Measurements from ENCODE around the gene TSPAN3.

Gene TSPAN3

DNA sequence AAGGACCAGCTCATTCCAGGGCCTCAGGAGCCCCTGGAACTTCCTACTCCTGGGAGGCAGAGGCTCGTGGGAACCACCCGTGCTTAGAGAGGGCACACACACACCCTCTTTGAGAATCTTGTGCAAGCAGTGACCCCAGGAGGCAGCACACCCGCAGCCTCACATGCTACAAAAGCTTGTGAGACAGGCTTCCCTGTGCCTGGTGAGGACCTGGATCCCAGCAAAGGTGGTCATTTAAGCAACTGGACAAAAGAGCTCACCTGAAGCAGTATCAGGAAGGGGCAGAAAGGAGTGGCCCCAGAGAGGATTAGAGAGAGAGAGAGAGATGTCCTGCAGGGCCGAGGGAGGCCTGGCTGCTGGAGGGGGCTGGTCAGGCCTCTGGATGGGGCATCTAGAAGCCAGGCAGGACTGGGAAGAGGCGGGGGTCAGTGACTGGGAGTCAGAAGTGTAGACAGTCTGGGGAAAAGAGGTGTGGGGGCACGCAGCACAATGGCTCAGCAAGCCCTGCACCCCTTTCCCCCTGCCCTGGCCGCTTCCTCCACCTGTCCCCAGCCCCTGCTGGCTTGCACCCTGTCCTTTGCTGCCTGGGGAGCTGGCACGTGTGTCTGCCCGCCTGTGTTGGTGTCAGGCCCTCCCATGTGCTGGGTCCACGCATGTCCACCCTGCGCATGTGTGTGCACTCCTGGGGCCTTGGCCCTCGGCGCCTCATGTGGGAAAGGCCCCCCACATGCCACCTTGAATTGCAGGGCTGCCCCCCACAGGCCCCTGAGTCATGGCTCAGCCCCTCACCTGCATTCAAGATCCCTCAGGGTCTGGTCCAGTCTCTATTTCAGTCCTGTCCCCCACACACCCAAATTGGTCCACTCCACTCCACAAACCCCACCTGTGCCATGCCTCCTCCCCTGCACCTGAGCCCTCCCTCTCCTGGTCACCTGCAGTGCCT lies 36.9 kb downstream of the TSPAN3 start:
- DNase-seq (peak; percentile 3), ATAC-seq (no peak)

- ATAC-seq, result no peak
- no peak for DNase-seq
Measured at GRCh38 chr15:77033417-77033728, 37.5 kb downstream of the TSPAN3 start.

- no peak for ATAC-seq
- peak; percentile 3 for DNase-seq
Measured at GRCh38 chr15:77032647-77033416, 38.1 kb downstream of the TSPAN3 start.

- ATAC-seq, result no peak
- peak; percentile 2 for DNase-seq
Measured at GRCh38 chr15:77032052-77032646, 38.8 kb downstream of the TSPAN3 start.

DNA sequence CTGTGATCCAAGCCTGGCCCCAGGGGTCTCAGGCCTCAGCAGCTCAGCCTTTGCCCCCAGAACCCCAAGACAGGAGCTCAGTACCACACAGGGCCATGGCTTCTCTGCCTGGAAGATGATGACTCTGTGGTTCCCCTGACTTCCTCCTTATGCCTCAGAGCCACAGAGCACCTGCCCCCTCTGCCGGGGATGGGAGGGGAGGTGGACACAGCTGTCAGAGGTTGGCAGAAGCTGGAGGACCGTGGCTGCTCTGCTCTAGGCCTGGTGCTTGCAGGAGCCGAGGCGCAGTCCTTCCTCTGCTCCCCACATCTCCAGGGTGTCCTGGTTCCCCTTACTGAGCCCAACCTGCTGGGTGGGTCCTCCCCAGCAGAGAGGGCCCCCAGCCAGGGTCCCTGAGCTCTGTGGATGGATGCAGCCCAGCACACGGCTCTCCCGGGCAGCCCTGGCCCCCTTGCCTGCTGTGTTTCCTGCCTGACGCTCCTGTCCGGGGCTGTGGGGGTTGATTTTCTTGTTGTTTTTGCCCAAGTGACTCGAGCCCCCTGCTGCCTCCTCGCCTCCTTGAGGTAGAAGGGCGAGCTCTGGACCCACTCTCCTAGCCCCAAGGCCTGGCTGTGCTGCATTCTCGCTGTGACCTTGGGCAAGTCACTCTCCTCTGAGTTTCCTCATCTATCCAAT lies 39.4 kb downstream of the TSPAN3 start:
- ATAC-seq (peak; percentile 39), DNase-seq (peak; percentile 41)

DNA sequence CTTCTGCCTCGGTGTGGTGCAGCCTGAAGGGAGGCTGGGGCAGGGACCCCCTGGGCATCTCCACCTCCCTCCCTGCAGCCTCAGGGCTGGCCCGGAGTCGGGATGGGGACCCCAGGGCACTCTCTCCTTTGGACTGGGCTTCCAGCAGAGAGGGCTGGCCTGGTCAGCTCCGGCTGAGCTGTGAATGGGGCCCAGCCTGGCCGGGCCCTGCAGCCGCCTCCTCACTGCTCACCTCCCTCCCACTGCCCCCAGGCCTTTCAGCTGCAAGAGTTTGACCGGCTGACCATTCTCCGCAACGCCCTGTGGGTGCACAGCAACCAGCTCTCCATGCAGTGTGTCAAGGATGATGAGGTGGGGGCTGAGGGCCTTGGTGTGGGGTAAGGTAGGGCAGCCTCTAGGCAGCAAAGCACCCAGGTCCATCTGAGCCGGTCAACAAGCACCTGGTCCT lies 40.0 kb downstream of the TSPAN3 start:
- ATAC-seq, result no peak

DNA sequence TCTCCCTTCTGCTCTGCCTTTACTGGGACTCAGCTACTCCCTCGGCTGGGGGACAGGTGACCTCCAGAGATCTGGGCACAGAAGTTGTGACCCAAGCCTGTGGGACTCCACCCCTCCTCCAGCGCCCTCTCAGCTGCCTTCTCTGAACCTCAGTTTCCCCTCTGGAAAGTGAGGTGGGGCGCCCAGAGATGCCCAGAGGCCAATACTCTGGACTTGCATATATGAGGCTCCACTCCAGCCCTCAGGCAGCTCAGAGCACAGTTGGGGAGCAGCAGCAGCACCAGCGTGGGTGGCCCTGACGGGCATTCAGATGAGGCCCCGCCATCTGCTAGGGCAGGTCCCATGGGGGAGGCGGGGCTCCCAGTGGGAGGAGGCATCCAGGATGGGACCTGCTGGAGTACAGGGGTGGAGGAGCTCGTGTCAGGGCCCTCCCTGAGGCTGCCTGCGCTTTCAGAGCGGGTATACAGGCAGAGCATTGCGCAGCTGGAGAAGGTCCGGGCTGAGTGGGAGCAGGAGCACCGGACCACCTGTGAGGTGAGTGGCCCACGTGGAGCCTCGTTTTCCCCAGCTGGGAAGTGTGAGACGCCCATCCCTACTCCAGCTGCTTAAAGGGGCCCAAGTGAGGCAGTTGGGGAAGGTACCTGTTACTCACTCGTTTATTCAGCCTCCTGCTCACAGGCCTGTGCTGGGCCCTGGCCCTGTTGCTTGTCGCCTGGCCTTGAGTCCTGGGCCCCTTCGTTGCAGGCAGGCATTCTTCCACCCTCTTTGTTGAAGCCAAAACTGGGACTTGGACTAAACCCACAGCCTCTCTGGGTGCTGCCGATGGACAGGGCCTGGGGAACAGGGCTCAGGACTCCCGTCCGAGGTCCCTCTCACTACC lies 40.6 kb downstream of the TSPAN3 start:
- no peak for ATAC-seq
- DNase-seq, result peak; percentile 10

More for the DNA sequence above, 40.0 kb downstream of the TSPAN3 start:
- peak; percentile 1 for DNase-seq

DNA sequence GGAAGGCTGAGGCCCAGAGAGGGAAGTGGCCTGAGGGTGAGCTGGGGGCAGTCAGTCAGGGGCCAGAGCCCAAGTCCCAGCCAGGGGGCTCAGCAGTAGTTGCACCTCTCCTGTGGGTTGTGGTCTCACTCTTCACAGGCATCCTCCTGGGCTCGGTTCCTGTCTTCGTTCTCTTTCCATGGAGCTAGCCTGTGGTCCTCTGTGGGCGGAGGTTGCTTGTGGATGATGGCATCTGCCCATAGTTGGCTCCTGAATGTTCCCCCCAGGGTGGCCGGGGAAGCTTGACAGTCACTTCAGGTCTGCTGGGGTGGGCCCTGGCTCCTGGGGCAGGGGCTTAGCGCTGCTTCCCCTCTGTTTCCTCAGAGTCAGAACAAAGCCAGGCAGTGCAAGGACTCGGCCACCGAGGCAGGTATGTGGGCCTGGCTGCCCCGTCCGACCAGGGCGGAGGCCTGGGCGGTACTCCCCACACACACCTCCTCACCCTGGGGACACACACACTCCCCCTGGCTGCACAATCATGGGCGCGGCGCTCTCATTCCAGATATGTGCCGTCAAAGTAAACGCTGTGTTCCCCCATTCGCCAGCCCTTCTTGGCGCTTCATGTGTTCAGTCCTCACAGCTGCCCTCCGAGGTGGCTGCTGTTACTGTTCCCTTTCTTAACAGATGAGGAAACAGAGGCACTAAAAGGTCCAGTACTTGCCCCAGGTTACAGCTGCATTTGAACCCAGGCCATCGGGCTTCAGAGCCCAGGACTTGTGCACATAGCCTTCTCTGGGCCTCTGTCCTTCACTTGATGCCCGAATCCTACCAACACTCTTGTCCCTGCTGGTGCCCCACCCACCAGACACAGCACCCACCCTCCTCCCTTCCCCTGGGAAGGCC lies 41.5 kb downstream of the TSPAN3 start:
- no peak for ATAC-seq
- DNase-seq, result peak; percentile 4

GRCh38 chr15:77028451-77029165 lies 42.3 kb downstream of the TSPAN3 start:
- DNase-seq, result no peak
- no peak for ATAC-seq

- ATAC-seq, result no peak
- DNase-seq, result peak; percentile 2
Measured at GRCh38 chr15:77027697-77028450, 43.0 kb downstream of the TSPAN3 start.

DNA sequence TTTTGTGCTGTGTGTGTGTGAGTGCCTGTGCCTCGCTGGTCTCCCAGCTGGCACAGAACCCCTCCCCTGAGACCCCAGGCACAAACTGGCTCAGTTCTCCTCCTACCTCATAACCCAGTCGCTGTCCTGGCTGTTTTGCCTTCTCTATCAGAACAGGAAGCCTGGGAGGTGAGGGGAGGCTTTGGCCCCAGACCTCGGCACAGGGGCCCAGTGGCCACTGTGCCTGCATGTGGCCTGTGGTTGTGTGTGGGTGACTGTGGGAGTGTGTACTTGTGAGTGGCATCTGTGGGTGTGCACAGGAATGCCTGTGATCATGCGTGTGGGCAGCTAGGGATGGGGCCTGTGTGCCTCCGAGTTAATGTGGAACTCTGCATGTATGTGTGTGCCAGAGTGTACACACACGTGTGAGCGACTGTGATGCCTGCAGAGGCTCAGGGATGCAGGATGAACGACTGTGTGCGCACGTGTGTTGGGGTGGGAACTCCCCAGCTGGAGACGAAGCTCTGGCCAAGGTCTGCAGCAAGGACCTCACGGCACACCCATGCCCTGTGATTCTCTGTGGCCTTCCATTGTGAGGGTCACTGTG lies 43.7 kb downstream of the TSPAN3 start:
- DNase-seq (peak; percentile 2), ATAC-seq (no peak)

- DNase-seq (peak; percentile 1), ATAC-seq (no peak)
Measured at GRCh38 chr15:77026501-77027110, 44.3 kb downstream of the TSPAN3 start.

GRCh38 chr15:77025941-77026411 lies 44.9 kb downstream of the TSPAN3 start:
- no peak for ATAC-seq
- peak; percentile 1 for DNase-seq

GRCh38 chr15:77025083-77025901 lies 45.6 kb downstream of the TSPAN3 start:
- DNase-seq (peak; percentile 2), ATAC-seq (no peak)

- DNase-seq, result peak; percentile 84
- ATAC-seq, result no peak
Measured at GRCh38 chr15:77024273-77025082, 46.4 kb downstream of the TSPAN3 start.
